BLaER1 (cell line): ENCODE measurements around the gene CABLES1.

Source experiments
- H3K27ac ChIP-seq: shearing (Covaris generic); formaldehyde crosslinking; 2 replicates; pipeline ENCODE4 v1.8.1; 2022
- H3K27me3 ChIP-seq: shearing (Covaris generic); formaldehyde crosslinking; 2 replicates; pipeline ENCODE4 v1.8.1; 2022
- H3K36me3 ChIP-seq: shearing (Covaris generic); formaldehyde crosslinking; 2 replicates; pipeline ENCODE4 v1.8.1; 2022
- H3K4me1 ChIP-seq: shearing (Covaris generic); formaldehyde crosslinking; 2 replicates; pipeline ENCODE4 v1.8.1; 2022
- H3K4me2 ChIP-seq: shearing (Covaris generic); formaldehyde crosslinking; 2 replicates; pipeline ENCODE4 v1.8.1; 2022
- H3K4me3 ChIP-seq: shearing (Covaris generic); formaldehyde crosslinking; 2 replicates; pipeline ENCODE4 v1.8.1; 2022
- H3K9ac ChIP-seq: shearing (Covaris generic); formaldehyde crosslinking; 2 replicates; pipeline ENCODE4 v1.8.1; 2022
- H3K9me3 ChIP-seq: shearing (Covaris generic); formaldehyde crosslinking; 2 replicates; pipeline ENCODE4 v1.8.1; 2022
- H4K20me1 ChIP-seq: shearing (Covaris generic); formaldehyde crosslinking; 2 replicates; pipeline ENCODE4 v1.8.1; 2022
- Cebpa-rat ChIP-seq: shearing (Covaris generic); IDR thresholded peaks from 2 replicates; pipeline ENCODE4 v1.8.1; 2022

The CABLES1 gene

GRCh38 chr18:23257686-23258565 lies 122.6 kb downstream of the CABLES1 start:
- no peak for TF ChIP-seq Cebpa-rat
- Histone ChIP-seq H4K20me1 (no peaks in the 10 kb centered on the region), H3K9me3 (peaks cover 18% of the 10 kb centered on the region), H3K4me2 (peak overlapping the region; percentile 97), H3K9ac (peak overlapping the region; percentile 78; the same call in 1 of the 2 replicates), H3K4me3 (no peak overlapping the region; the same call in 1 of the 2 replicates), H3K4me1 (peaks cover 98% of the 10 kb centered on the region), H3K27ac (peak overlapping the region; percentile 96), H3K36me3 (peaks cover 15% of the 10 kb centered on the region; the same call in 1 of the 2 replicates), H3K27me3 (no peaks in the 10 kb centered on the region)

- Histone ChIP-seq H3K36me3 (peaks cover 8% of the 10 kb centered on the region; the same call in 1 of the 2 replicates), H3K27me3 (no peaks in the 10 kb centered on the region), H3K4me1 (peaks cover 98% of the 10 kb centered on the region), H3K27ac (peak overlapping the region; percentile 96), H4K20me1 (no peaks in the 10 kb centered on the region), H3K9me3 (peaks cover 11% of the 10 kb centered on the region), H3K4me3 (0 out of 2 replicates have a peak overlapping the region, but pooled peaks have one; percentile 56), H3K4me2 (peak overlapping the region; percentile 97), H3K9ac (peak overlapping the region; percentile 78)
- no peak for TF ChIP-seq Cebpa-rat
Measured at GRCh38 chr18:23258566-23259469, 123.5 kb downstream of the CABLES1 start.

- no peaks in the 10 kb centered on the region for H4K20me1 ChIP-seq
- TF ChIP-seq Cebpa-rat = no peak
- H3K9ac ChIP-seq = peak overlapping the region; percentile 78
- peak overlapping the region; percentile 97 for H3K4me2 ChIP-seq
- peaks cover 98% of the 10 kb centered on the region for H3K4me1 ChIP-seq
- H3K36me3 ChIP-seq = peaks cover 2% of the 10 kb centered on the region; the same call in 1 of the 2 replicates
- H3K9me3 ChIP-seq = peaks cover 5% of the 10 kb centered on the region
- H3K4me3 ChIP-seq = peak overlapping the region; percentile 56
- H3K27me3 ChIP-seq = no peaks in the 10 kb centered on the region
- H3K27ac ChIP-seq = peak overlapping the region; percentile 96
Measured at GRCh38 chr18:23259701-23260681, 124.7 kb downstream of the CABLES1 start.

- Histone ChIP-seq H3K4me1 (peaks cover 100% of the 10 kb centered on the region), H3K9ac (peak overlapping the region; percentile 13; the same call in 1 of the 2 replicates), H3K27me3 (no peaks in the 10 kb centered on the region), H3K4me3 (no peak overlapping the region), H3K9me3 (no peaks in the 10 kb centered on the region), H4K20me1 (no peaks in the 10 kb centered on the region), H3K4me2 (peak overlapping the region; percentile 97), H3K36me3 (no peaks in the 10 kb centered on the region), H3K27ac (peak overlapping the region; percentile 96)
- TF ChIP-seq Cebpa-rat = no peak
Measured at GRCh38 chr18:23260926-23261590, 125.8 kb downstream of the CABLES1 start.

GRCh38 chr18:23263551-23264235 lies 128.4 kb downstream of the CABLES1 start:
- Histone ChIP-seq H3K27me3 (no peaks in the 10 kb centered on the region), H3K36me3 (no peaks in the 10 kb centered on the region), H3K4me1 (peaks cover 99% of the 10 kb centered on the region), H3K4me2 (peak overlapping the region; percentile 11; the same call in 1 of the 2 replicates), H3K9me3 (peaks cover 14% of the 10 kb centered on the region), H3K4me3 (no peak overlapping the region), H3K27ac (no peak overlapping the region; the same call in 1 of the 2 replicates), H3K9ac (no peak overlapping the region), H4K20me1 (no peaks in the 10 kb centered on the region)
- no peak for TF ChIP-seq Cebpa-rat

GRCh38 chr18:23265682-23266399 lies 130.6 kb downstream of the CABLES1 start:
- no peak for TF ChIP-seq Cebpa-rat
- H3K9ac ChIP-seq = peak overlapping the region; percentile 47; the same call in 1 of the 2 replicates

GRCh38 chr18:23266717-23267446 lies 131.6 kb downstream of the CABLES1 start:
- H3K9me3 ChIP-seq = peaks cover 46% of the 10 kb centered on the region
- peak overlapping the region; percentile 47; the same call in 1 of the 2 replicates for H3K9ac ChIP-seq
- peaks cover 11% of the 10 kb centered on the region for H3K36me3 ChIP-seq
- peak overlapping the region; percentile 89 for H3K4me2 ChIP-seq
- H3K4me3 ChIP-seq = no peak overlapping the region
- no peaks in the 10 kb centered on the region for H4K20me1 ChIP-seq
- no peaks in the 10 kb centered on the region for H3K27me3 ChIP-seq
- H3K4me1 ChIP-seq = peaks cover 72% of the 10 kb centered on the region
- peak overlapping the region; percentile 78 for H3K27ac ChIP-seq
- TF ChIP-seq Cebpa-rat = no peak

More at GRCh38 chr18:23265682-23266399, 130.6 kb downstream of the CABLES1 start:
- Histone ChIP-seq H3K4me2 (peak overlapping the region; percentile 89), H4K20me1 (no peaks in the 10 kb centered on the region), H3K4me1 (peaks cover 82% of the 10 kb centered on the region), H3K36me3 (peaks cover 10% of the 10 kb centered on the region), H3K27ac (peak overlapping the region; percentile 78), H3K9me3 (peaks cover 36% of the 10 kb centered on the region), H3K27me3 (no peaks in the 10 kb centered on the region), H3K4me3 (peak overlapping the region; percentile 43; the same call in 1 of the 2 replicates)
